ENCODE results near the gene BHLHA15.

Gene BHLHA15

DNA sequence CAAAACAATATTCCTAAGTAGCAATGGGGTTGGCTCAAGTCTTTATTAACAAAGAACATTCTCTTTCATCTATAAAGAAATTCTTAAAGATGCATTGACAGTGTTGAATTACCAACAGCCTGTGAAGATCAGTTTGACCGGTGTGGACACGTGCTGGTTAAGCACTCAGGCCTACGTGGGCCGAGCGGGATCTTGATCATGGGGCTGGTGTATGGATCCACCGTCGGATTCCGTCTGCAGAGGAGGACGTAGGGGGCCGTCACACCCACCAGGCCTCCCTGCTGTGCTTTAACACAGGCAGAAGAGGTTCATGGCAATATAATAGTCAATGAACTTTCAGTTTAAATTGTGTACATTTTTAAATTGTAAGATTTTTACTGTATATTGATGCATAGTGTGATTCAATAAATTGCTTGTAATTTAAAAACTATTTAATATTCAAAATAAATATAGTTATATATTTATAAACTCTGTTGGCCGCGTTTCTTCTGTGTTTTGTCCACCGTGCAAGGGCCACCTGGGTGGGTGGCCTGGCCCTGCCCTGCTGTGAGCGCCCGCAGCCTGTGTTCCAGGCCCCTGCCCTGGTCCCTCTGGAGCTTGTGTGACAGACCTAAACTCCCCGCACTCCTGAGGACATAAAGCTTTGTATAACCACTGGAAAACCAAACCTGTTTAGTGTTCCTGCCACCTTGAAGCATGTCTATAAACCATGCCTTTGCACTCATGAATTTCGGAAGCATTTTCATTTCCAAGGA is 1.9 kb upstream of the BHLHA15 start:
- no peak for TF ChIP-seq CTCF (conservative IDR thresholded peaks at IDR 0.05; ENCODE audit: control insufficient read depth, insufficient read depth, low read depth, low read length)
- H3K4me3 ChIP-seq (ENCODE audit: control insufficient read depth, low read depth, low read length), result no peak overlapping the region
- no peak for DNase-seq (ENCODE audit: low read depth)

DNA sequence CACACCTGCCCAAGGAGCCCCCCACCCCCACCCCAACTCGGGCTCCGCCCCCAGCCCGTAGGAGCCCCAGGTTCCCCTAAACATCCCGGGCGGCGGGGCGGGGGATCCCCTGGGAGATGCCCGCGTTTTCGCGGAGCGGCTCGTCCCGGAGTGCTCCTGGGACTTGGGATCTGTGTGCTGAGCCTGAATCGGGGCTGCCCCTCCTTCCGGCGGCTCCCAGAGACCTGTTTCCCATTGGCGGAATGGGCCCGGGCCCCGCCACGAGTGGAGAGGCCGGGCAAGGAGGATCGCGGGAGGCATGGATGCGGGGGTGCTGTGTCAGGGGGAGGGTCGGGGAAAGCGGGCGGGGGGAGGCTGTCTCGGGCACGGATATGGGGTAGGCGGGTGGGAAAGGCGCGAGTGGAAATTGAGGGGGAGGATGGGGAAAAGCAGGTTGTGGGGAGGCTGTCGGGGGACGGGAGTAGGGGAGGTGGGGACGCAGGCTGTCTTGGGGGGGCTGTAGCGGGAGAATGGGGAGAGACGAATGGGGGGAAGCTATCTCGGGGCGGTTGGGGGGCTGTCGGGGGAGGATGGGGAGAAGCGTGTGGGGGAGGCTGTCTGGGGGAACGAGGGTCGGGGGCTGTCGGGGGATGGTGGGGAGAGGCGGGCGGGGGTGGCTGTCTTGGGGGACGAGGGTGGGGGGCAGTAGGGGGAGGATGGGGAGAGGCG is 572 bp upstream of the BHLHA15 start:
- TF ChIP-seq CTCF (conservative IDR thresholded peaks at IDR 0.05; ENCODE audit: control insufficient read depth, insufficient read depth, low read depth, low read length), result no peak
- DNase-seq (ENCODE audit: low read depth), result no peak
- peak overlapping the region; percentile 24 for H3K4me3 ChIP-seq (ENCODE audit: control insufficient read depth, low read depth, low read length)

DNA sequence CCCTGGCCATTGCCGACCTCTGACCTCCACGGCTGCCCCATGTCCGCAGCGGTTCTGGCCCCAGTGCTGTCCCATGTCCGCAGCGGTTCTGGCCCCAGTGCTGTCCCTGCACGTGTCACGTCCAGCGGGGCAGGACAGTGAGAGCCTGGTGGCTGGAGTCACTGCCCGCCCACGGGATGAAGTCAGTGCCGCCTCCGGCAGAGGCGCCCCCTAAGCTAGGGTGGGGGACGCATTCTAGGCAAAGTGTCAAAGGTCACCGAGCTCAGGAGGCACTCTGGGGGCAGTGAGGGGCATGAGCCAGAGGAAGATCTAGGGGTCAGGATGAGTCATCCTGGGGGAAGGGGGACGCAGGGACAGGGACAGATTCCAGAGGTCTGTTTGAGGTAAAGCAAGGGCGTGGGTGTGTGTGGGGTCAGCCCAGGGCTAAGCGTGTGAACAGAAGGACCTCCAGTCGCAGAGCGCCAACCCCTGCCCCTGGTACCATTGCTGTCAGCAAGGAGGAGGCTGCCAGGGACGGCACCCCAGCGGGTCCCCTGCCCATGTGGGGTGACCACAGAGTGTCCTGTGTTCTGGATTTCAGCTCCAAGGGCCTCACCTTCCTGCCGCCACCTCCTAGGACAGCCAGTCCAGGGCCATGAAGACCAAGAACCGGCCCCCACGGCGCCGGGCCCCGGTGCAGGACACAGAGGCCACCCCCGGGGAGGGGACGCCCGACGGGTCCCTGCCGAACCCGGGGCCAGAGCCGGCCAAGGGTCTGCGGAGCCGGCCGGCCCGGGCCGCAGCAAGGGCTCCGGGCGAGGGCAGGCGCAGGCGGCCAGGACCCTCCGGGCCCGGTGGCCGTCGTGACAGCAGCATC is 665 bp downstream of the BHLHA15 start:
- peak overlapping the region; percentile 15 for H3K4me3 ChIP-seq (ENCODE audit: control insufficient read depth, low read depth, low read length)
- no peak for TF ChIP-seq CTCF (conservative IDR thresholded peaks at IDR 0.05; ENCODE audit: control insufficient read depth, insufficient read depth, low read depth, low read length)
- DNase-seq (ENCODE audit: low read depth), result no peak

GRCh38 chr7:98212532-98213041 is 1.3 kb downstream of the BHLHA15 start:
- no peak overlapping the region for H3K4me3 ChIP-seq (ENCODE audit: control insufficient read depth, low read depth, low read length)
- no peak for TF ChIP-seq CTCF (conservative IDR thresholded peaks at IDR 0.05; ENCODE audit: control insufficient read depth, insufficient read depth, low read depth, low read length)
- DNase-seq (ENCODE audit: low read depth), result no peak

DNA sequence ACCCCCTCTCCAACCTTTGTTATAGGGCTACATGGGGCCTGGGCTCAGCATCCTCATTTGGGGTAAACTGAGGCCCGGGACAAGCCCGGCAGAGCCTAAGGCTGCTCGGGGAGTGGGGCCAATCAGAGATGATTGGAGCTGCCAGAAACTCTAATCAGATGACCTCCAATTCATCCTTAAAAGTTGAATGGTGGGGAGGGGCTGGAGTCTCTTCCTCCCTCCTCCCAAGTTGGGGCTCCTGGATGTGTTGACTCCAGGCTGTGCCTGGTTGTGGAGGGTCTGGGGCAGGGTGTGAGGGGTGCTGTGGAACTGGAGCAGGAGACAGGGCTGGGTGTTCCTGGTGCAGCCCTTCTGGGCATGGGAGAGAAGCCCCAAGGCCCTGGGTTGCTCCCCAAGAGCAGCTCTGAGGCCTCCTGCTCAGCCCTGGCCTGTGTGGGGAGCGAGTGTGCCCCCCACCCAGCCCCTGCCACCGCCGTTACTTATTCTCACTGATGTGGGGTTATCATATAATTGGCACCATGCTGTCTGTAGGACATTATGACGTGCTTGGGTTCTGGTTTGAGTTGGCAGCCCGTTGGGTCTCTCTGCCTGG is 2.2 kb downstream of the BHLHA15 start:
- H3K4me3 ChIP-seq (ENCODE audit: control insufficient read depth, low read depth, low read length), result no peak overlapping the region
- TF ChIP-seq CTCF (conservative IDR thresholded peaks at IDR 0.05; ENCODE audit: control insufficient read depth, insufficient read depth, low read depth, low read length), result no peak
- DNase-seq (ENCODE audit: low read depth), result no peak

All from fibroblast of mammary gland (primary cell).